Breast epithelium (tissue), 3 donors: Measurements from ENCODE around the gene TSHZ3.

Experiments used
- CTCF ChIP-seq, 3 donors: fragments of 450-650 bp; IDR thresholded peaks; one replicate each; pipeline ENCODE4 v1.5.1; 2016 to 2017; ENCODE audit warnings: antibody characterized with exemption in 3 of 3, mild to moderate bottlenecking in 3 of 3, moderate library complexity in 3 of 3
- POLR2A ChIP-seq: fragments of 450-650 bp; IDR thresholded peaks from one replicate; pipeline ENCODE4 v1.6.1; 2016; ENCODE audit warnings: antibody characterized with exemption, mild to moderate bottlenecking, moderate library complexity

- TF ChIP-seq CTCF (IDR thresholded peaks at IDR 0.05) (no peak), POLR2A (no peak)
Measured at GRCh38 chr19:31354316-31354715, 5.1 kb upstream of the TSHZ3 start.
